HEK293 (cell line): ENCODE measurements around the gene KIF18B.

Experiments used
- TCF7L2 ChIP-seq: IDR thresholded peaks from 2 replicates; pipeline ENCODE4 v1.6.1; 2011; ENCODE audit warnings: low read depth, mild to moderate bottlenecking, inconsistent platforms, low read length, moderate library complexity, borderline replicate concordance
- ZEB2 ChIP-seq: fragments of 450-650 bp; formaldehyde crosslinking; IDR thresholded peaks from 2 replicates; pipeline ENCODE4 v1.5.1; 2016; ENCODE audit warnings: missing biosample characterization, missing genetic modification characterization
- ZFP41 ChIP-seq: fragments of 450-650 bp; formaldehyde crosslinking; IDR thresholded peaks from 2 replicates; pipeline ENCODE4 v1.5.1; 2016; ENCODE audit warnings: missing biosample characterization, missing genetic modification characterization, borderline replicate concordance
- ZNF10 ChIP-seq: fragments of 450-650 bp; formaldehyde crosslinking; IDR thresholded peaks from 2 replicates; pipeline ENCODE4 v1.5.1; 2017; ENCODE audit warnings: missing biosample characterization, missing genetic modification characterization
- ZNF24 ChIP-seq: fragments of 450-650 bp; formaldehyde crosslinking; IDR thresholded peaks from 2 replicates; pipeline ENCODE4 v1.5.1; 2016; ENCODE audit warnings: missing biosample characterization, missing genetic modification characterization
- ZNF302 ChIP-seq: fragments of 450-650 bp; formaldehyde crosslinking; IDR thresholded peaks from 2 replicates; pipeline ENCODE4 v1.5.1; 2016; ENCODE audit warnings: missing biosample characterization, missing genetic modification characterization, low read depth
- ZNF529 ChIP-seq: fragments of 450-650 bp; formaldehyde crosslinking; IDR thresholded peaks from 2 replicates; pipeline ENCODE4 v1.5.1; 2017; ENCODE audit warnings: missing genetic modification characterization, missing biosample characterization; ENCODE audit not compliant: insufficient replicate concordance
- TF ChIP-seq, protein P1 (sequence below): fragments of 450-650 bp; formaldehyde crosslinking; IDR thresholded peaks from 2 replicates; pipeline ENCODE4 v1.5.1; 2016; ENCODE audit warnings: missing biosample characterization, missing genetic modification characterization
- TF ChIP-seq, protein P2 (sequence below): fragments of 450-650 bp; formaldehyde crosslinking; IDR thresholded peaks from 2 replicates; pipeline ENCODE4 v1.5.1; 2016; ENCODE audit warnings: missing biosample characterization, missing genetic modification characterization

DNA sequence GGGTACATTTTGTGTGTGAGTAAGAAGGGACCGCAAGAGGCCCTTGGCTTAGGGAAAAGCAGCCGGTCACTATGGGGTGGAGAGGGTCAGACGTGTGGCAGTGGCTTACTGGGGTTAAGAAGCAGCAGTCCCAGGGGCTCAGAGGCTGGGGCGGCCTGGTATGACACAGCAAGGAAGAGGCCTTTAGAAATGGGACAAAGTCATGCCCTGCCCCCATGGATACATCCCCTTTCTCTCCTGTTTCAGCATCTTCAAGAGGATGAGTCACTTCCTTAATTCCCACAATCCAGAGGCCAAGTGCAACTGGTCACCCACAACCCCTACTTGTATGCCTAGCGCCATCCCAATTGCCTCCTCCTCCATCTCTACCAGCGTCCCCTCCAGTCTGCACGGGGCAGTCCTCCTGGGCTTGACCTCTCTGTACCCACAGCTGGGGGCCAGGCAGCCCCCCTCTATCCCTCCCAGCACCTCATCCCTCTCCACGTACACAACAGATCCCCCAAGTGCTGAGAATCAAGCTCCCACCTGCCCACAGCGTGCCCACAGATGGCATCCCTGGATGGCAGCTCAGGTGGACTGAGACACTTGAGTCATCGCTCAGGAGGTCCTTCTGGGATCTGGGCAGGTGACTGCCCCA is 41.4 kb downstream of the KIF18B start:
- TF ChIP-seq ZEB2 (peak; percentile 46; the same call in 1 of the 2 replicates), ZNF24 (tag by site-specific recombination) (no peak), ZFP41 (tag by site-specific recombination) (no peak), TCF7L2 (no peak), ZNF10 (tag by site-specific recombination) (no peak), ZNF529 (tag by site-specific recombination) (no peak), ZNF302 (tag by site-specific recombination) (no peak)
- TF ChIP-seq, protein P1, sequence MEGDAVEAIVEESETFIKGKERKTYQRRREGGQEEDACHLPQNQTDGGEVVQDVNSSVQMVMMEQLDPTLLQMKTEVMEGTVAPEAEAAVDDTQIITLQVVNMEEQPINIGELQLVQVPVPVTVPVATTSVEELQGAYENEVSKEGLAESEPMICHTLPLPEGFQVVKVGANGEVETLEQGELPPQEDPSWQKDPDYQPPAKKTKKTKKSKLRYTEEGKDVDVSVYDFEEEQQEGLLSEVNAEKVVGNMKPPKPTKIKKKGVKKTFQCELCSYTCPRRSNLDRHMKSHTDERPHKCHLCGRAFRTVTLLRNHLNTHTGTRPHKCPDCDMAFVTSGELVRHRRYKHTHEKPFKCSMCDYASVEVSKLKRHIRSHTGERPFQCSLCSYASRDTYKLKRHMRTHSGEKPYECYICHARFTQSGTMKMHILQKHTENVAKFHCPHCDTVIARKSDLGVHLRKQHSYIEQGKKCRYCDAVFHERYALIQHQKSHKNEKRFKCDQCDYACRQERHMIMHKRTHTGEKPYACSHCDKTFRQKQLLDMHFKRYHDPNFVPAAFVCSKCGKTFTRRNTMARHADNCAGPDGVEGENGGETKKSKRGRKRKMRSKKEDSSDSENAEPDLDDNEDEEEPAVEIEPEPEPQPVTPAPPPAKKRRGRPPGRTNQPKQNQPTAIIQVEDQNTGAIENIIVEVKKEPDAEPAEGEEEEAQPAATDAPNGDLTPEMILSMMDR (tag by site-specific recombination), result no peak
- TF ChIP-seq, protein P2, sequence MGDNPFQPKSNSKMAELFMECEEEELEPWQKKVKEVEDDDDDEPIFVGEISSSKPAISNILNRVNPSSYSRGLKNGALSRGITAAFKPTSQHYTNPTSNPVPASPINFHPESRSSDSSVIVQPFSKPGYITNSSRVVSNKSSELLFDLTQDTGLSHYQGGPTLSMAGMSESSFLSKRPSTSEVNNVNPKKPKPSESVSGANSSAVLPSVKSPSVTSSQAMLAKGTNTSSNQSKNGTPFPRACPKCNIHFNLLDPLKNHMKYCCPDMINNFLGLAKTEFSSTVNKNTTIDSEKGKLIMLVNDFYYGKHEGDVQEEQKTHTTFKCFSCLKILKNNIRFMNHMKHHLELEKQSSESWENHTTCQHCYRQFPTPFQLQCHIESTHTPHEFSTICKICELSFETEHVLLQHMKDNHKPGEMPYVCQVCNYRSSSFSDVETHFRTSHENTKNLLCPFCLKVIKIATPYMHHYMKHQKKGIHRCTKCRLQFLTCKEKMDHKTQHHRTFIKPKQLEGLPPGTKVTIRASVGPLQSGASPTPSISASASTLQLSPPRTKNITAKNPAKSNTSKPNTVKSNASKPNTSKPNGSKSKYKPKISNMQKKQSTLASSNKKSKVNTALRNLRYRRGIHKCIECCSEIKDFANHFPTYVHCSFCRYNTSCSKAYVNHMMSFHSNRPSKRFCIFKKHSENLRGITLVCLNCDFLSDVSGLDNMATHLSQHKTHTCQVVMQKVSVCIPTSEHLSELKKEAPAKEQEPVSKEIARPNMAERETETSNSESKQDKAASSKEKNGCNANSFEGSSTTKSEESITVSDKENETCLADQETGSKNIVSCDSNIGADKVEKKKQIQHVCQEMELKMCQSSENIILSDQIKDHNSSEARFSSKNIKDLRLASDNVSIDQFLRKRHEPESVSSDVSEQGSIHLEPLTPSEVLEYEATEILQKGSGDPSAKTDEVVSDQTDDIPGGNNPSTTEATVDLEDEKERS (tag by site-specific recombination), result no peak
